Thoracic aorta (tissue), 2 donors: ENCODE data around the gene AEN. TPM values are rescaled to one million over a fixed set of nuclear protein-coding genes. Genes with fewer than 3 reads are reported as not detected.
A peak's percentile ranks its signal among the peaks of the same experiment; 100 is the strongest.

Experiments
- ATAC-seq: fragments of 150-250 bp; one replicate; pipeline ENCODE4 v1.8.0; 2017; ENCODE audit warnings: low read depth; ENCODE audit not compliant: insufficient number of reproducible peaks, low FRiP score
- DNase-seq: peaks from one replicate; pipeline ENCODE4 v3.0.0-alpha.2; 2020; ENCODE audit warnings: low spot score
- H3K27ac ChIP-seq, 2 donors: fragments of 200-600 bp; sonication (generic); 1 replicate in 1 of 2; 2 replicates in 1 of 2; pipeline ENCODE4 v1.5.1; 2016; ENCODE audit warnings: mild to moderate bottlenecking in 2 of 2, moderate library complexity in 2 of 2
- H3K27me3 ChIP-seq: fragments of 200-600 bp; sonication (generic); replicated peaks from 2 replicates; pipeline ENCODE4 v1.6.0; 2016; ENCODE audit warnings: mild to moderate bottlenecking; ENCODE audit not compliant: insufficient read depth
- H3K36me3 ChIP-seq: fragments of 200-600 bp; sonication (generic); one replicate; pipeline ENCODE4 v1.5.1; 2016
- H3K4me1 ChIP-seq, 2 donors: fragments of 200-600 bp; sonication (generic); 1 replicate in 1 of 2; 2 replicates in 1 of 2; pipeline versions ENCODE4 v1.5.1 to v1.6.0; 2016; ENCODE audit warnings: low read depth in 2 of 2, mild to moderate bottlenecking in 1 of 2; ENCODE audit not compliant: control insufficient read depth in 1 of 2
- H3K4me3 ChIP-seq: fragments of 200-600 bp; sonication (generic); 2 replicates; pipeline ENCODE4 v1.5.1; 2016; ENCODE audit warnings: mild to moderate bottlenecking
- H3K9me3 ChIP-seq: fragments of 200-600 bp; sonication (generic); 2 replicates; pipeline ENCODE4 v1.5.1; 2016
- CTCF ChIP-seq: fragments of 200-600 bp; sonication (generic); IDR thresholded peaks from one replicate; pipeline ENCODE4 v1.5.1; 2019; ENCODE audit warnings: antibody characterized with exemption
- total RNA-seq, 2 donors: library from RNA; depleted of rRNA; stranded (reverse); fragments of >200 nt; gene quantifications; one replicate each; pipeline versions ENCODE4 v1.1.0 to v1.2.3, GENCODE V29; 2016

The AEN gene
- total RNA-seq, 2 donors from 2014 or later = 36.0 to 36.3 TPM

DNA sequence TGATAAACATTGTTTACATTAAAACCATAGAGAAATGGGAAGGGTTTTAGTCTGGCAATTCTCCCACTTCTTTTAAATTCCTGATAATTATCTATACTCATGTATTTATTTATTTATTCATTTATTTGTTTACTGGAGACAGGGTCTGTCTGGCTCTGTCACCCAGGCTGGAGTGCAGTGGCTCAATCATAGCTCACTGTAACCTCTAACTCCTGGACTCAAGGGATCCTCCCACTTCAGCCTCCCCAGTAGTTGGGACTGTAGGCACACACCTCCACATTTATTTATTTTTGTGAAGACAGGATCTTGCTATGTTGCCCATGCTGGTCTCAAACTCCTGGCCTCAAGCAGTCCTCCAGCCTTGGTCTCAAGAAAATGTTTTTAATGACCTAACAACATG, 2.5 kb upstream of the AEN start:
- no peak for TF ChIP-seq CTCF
- Histone ChIP-seq H3K4me3 (no peak overlapping the region), H3K27ac (no peak overlapping the region), H3K36me3 (no peaks in the 10 kb centered on the region), H3K9me3 (no peaks in the 10 kb centered on the region), H3K27me3 (no peaks in the 10 kb centered on the region), H3K4me1 (peaks cover 17 to 28% of the 10 kb centered on the region in 2 donors)
- ATAC-seq = no peak
- DNase-seq = no peak

- Histone ChIP-seq H3K27me3 (no peaks in the 10 kb centered on the region), H3K4me1 (peaks cover 20 to 39% of the 10 kb centered on the region in 2 donors), H3K9me3 (no peaks in the 10 kb centered on the region), H3K4me3 (no peak overlapping the region), H3K36me3 (no peaks in the 10 kb centered on the region), H3K27ac (no peak overlapping the region)
- no peak for TF ChIP-seq CTCF
- no peak for ATAC-seq
- no peak for DNase-seq
These were observed 1.3 kb upstream of the AEN start for GRCh38 chr15:88619796-88620195.

- ATAC-seq (no peak), DNase-seq (no peak)
- H3K27me3 ChIP-seq = no peaks in the 10 kb centered on the region
- peak overlapping the region; percentile 86 to 88 for H3K27ac ChIP-seq
- no peak for TF ChIP-seq CTCF
- no peaks in the 10 kb centered on the region for H3K36me3 ChIP-seq
- peaks cover 23 to 44% of the 10 kb centered on the region in 2 donors for H3K4me1 ChIP-seq
- no peaks in the 10 kb centered on the region for H3K9me3 ChIP-seq
- H3K4me3 ChIP-seq = peak overlapping the region; percentile 85
These were observed 857 bp downstream of the AEN start for GRCh38 chr15:88621789-88622604.

GRCh38 chr15:88622605-88622975, 1.4 kb downstream of the AEN start:
- peak overlapping the region; percentile 85 for H3K4me3 ChIP-seq
- H3K4me1 ChIP-seq = peaks cover 23 to 44% of the 10 kb centered on the region in 2 donors
- DNase-seq (no peak), ATAC-seq (no peak)
- no peaks in the 10 kb centered on the region for H3K36me3 ChIP-seq
- peak overlapping the region; percentile 86 to 88 for H3K27ac ChIP-seq
- TF ChIP-seq CTCF = no peak
- H3K27me3 ChIP-seq = no peaks in the 10 kb centered on the region
- no peaks in the 10 kb centered on the region for H3K9me3 ChIP-seq

- no peak for ATAC-seq
These were observed 1.9 kb downstream of the AEN start for GRCh38 chr15:88623061-88623460.

More at GRCh38 chr15:88623061-88623460, 1.9 kb downstream of the AEN start:
- Histone ChIP-seq H3K4me3 (peak overlapping the region; percentile 85), H3K9me3 (no peaks in the 10 kb centered on the region), H3K36me3 (no peaks in the 10 kb centered on the region), H3K27ac (peak overlapping the region; percentile 86 to 88), H3K27me3 (no peaks in the 10 kb centered on the region), H3K4me1 (peaks cover 23 to 44% of the 10 kb centered on the region in 2 donors)
- no peak for TF ChIP-seq CTCF
- DNase-seq = no peak
